Endothelial cell of umbilical vein (primary cell): ENCODE results near the gene MSH3.

Experiments
- EZH2 ChIP-seq: IDR thresholded peaks from 2 replicates; pipeline ENCODE4 v1.6.1; 2012; ENCODE audit warnings: borderline replicate concordance, low read depth, mild to moderate bottlenecking, moderate library complexity, low read length, inconsistent platforms; ENCODE audit not compliant: severe bottlenecking
- FOS ChIP-seq: IDR thresholded peaks from 2 replicates; pipeline ENCODE4 v1.6.1; 2011; ENCODE audit warnings: mild to moderate bottlenecking, low read length, moderate library complexity, borderline replicate concordance; ENCODE audit not compliant: insufficient read depth
- MYC ChIP-seq: IDR thresholded peaks from one replicate; pipeline ENCODE4 v1.6.1; 2011; ENCODE audit warnings: mild to moderate bottlenecking, low read depth, low read length
- POLR2A ChIP-seq: IDR thresholded peaks from 2 replicates; pipeline ENCODE4 v1.6.1; 2012; ENCODE audit warnings: low read depth, mild to moderate bottlenecking, control low read depth, low read length
- TF ChIP-seq, protein P1 (sequence below), 2 donors: IDR thresholded peaks; 1 replicate in 1 of 2; 2 replicates in 1 of 2; pipeline ENCODE4 v1.5.1; 2011; ENCODE audit warnings: low read length in 2 of 2, mild to moderate bottlenecking in 2 of 2, moderate library complexity in 2 of 2, control low read depth in 1 of 2, inconsistent platforms in 1 of 2, low read depth in 1 of 2; ENCODE audit not compliant: insufficient read depth in 1 of 2; ENCODE audit errors: extremely low read depth in 1 of 2

DNA sequence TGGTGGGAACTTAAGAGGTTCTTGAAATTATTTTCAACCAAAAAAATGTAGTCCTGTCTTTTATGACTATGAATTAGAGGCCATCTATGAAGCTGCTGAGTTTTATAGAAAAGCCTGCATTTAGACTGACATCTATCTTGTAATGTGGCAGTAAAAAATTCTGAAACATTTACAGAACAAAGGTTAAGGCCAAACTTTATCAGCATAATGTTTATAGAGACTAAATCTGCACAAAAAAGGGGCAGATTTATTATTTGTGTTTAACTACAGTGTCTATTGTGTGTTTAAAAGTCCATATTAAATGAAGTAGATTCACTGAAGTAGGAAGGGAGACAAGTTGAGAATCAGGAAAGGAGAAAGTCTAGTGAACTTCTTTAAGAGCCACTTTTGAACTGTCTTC is 47.1 kb upstream of the MSH3 start:
- TF ChIP-seq, protein P1, sequence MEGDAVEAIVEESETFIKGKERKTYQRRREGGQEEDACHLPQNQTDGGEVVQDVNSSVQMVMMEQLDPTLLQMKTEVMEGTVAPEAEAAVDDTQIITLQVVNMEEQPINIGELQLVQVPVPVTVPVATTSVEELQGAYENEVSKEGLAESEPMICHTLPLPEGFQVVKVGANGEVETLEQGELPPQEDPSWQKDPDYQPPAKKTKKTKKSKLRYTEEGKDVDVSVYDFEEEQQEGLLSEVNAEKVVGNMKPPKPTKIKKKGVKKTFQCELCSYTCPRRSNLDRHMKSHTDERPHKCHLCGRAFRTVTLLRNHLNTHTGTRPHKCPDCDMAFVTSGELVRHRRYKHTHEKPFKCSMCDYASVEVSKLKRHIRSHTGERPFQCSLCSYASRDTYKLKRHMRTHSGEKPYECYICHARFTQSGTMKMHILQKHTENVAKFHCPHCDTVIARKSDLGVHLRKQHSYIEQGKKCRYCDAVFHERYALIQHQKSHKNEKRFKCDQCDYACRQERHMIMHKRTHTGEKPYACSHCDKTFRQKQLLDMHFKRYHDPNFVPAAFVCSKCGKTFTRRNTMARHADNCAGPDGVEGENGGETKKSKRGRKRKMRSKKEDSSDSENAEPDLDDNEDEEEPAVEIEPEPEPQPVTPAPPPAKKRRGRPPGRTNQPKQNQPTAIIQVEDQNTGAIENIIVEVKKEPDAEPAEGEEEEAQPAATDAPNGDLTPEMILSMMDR (IDR thresholded peaks at IDR 0.05; ENCODE audit: extremely low read depth in 1 of 2, insufficient read depth in 1 of 2, low read depth in 1 of 2, low read length in 2 of 2), result no peak
- no peak for TF ChIP-seq POLR2A
- no peak for TF ChIP-seq MYC
- TF ChIP-seq EZH2, result no peak
- TF ChIP-seq FOS, result no peak
